Endothelial cell of umbilical vein (primary cell): ENCODE measurements around the gene MAP6.
A peak's percentile ranks its signal among the peaks of the same experiment; 100 is the strongest.

Source experiments
- EZH2 ChIP-seq: IDR thresholded peaks from 2 replicates; pipeline ENCODE4 v1.6.1; 2012; ENCODE audit warnings: borderline replicate concordance, low read depth, mild to moderate bottlenecking, moderate library complexity, low read length, inconsistent platforms; ENCODE audit not compliant: severe bottlenecking
- FOS ChIP-seq: IDR thresholded peaks from 2 replicates; pipeline ENCODE4 v1.6.1; 2011; ENCODE audit warnings: mild to moderate bottlenecking, low read length, moderate library complexity, borderline replicate concordance; ENCODE audit not compliant: insufficient read depth
- GATA2 ChIP-seq: IDR thresholded peaks from 2 replicates; pipeline ENCODE4 v1.7.0; 2011; ENCODE audit warnings: low read depth, mild to moderate bottlenecking, moderate library complexity, mixed read lengths, low read length; ENCODE audit not compliant: insufficient read length, insufficient read depth
- MAX ChIP-seq: IDR thresholded peaks from 2 replicates; pipeline ENCODE4 v1.6.1; 2011; ENCODE audit not compliant: insufficient read depth, insufficient read length
- MYC ChIP-seq: IDR thresholded peaks from one replicate; pipeline ENCODE4 v1.6.1; 2011; ENCODE audit warnings: mild to moderate bottlenecking, low read depth, low read length
- POLR2A ChIP-seq: IDR thresholded peaks from 2 replicates; pipeline ENCODE4 v1.6.1; 2012; ENCODE audit warnings: low read depth, mild to moderate bottlenecking, control low read depth, low read length
- POLR2AphosphoS5 ChIP-seq: IDR thresholded peaks from 2 replicates; pipeline ENCODE4 v1.6.1; 2012; ENCODE audit warnings: low read depth, mild to moderate bottlenecking, control low read depth, low read length, moderate library complexity; ENCODE audit not compliant: insufficient read depth
- TF ChIP-seq, protein P1 (sequence below), 2 donors: IDR thresholded peaks; 1 replicate in 1 of 2; 2 replicates in 1 of 2; pipeline ENCODE4 v1.5.1; 2011; ENCODE audit warnings: low read length in 2 of 2, mild to moderate bottlenecking in 2 of 2, moderate library complexity in 2 of 2, control low read depth in 1 of 2, inconsistent platforms in 1 of 2, low read depth in 1 of 2; ENCODE audit not compliant: insufficient read depth in 1 of 2; ENCODE audit errors: extremely low read depth in 1 of 2

DNA sequence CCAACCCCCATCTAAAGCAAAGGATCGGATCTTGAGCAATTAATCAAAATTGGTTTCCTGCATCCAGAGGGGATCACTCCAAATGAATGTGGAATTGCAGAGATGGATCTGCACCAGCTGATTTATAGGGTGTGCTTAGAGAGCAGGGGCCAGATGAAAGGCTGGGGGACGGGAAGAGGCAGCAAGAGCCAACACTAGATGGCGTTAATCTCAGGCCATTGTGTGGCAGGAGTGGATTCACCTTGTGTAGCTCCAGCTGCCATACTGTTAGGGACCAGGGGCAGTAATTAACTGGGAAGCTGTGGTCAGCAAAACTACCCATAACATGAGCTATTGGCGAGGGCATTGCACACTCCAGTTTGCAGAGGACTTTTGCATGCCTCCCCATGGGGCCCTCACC lies 71.2 kb downstream of the MAP6 start:
- TF ChIP-seq, protein P1, sequence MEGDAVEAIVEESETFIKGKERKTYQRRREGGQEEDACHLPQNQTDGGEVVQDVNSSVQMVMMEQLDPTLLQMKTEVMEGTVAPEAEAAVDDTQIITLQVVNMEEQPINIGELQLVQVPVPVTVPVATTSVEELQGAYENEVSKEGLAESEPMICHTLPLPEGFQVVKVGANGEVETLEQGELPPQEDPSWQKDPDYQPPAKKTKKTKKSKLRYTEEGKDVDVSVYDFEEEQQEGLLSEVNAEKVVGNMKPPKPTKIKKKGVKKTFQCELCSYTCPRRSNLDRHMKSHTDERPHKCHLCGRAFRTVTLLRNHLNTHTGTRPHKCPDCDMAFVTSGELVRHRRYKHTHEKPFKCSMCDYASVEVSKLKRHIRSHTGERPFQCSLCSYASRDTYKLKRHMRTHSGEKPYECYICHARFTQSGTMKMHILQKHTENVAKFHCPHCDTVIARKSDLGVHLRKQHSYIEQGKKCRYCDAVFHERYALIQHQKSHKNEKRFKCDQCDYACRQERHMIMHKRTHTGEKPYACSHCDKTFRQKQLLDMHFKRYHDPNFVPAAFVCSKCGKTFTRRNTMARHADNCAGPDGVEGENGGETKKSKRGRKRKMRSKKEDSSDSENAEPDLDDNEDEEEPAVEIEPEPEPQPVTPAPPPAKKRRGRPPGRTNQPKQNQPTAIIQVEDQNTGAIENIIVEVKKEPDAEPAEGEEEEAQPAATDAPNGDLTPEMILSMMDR (IDR thresholded peaks at IDR 0.05; ENCODE audit: extremely low read depth in 1 of 2, insufficient read depth in 1 of 2, low read depth in 1 of 2, low read length in 2 of 2) = peak; percentile 52 to 71
- TF ChIP-seq EZH2 (no peak), FOS (no peak), POLR2A (no peak), GATA2 (no peak), MAX (no peak), MYC (no peak), POLR2AphosphoS5 (no peak)
